Muscle of arm (tissue), 12 donors: Measurements from ENCODE around the gene SGSH. TPM values are rescaled to one million over a fixed set of nuclear protein-coding genes. Genes with fewer than 3 reads are reported as not detected.
"Not testable (repeated sequence)": the region's sequence is repeated elsewhere in the genome, so short reads cannot be mapped to it uniquely, and the experiment has no call there.

Source experiments
- DNase-seq: peaks from one replicate; pipeline ENCODE4 v3.0.0-alpha.2; 2013
- polyA plus RNA-seq, 12 donors: library from polyadenylated mRNA; unstranded; fragments of 120-200 nt; gene quantifications; one replicate each; pipeline ENCODE4 v1.2.1, GENCODE V29; 2013; ENCODE audit not compliant: insufficient read length in 12 of 12

The SGSH gene
- polyA plus RNA-seq, 12 donors, result 16.9 to 36.6 (median 19.9) TPM; not detected in 1

GRCh38 chr17:80256034-80256350 is 35.9 kb upstream of the SGSH start:
- no peak for DNase-seq

- no peak for DNase-seq
Measured at GRCh38 chr17:80254396-80255251, 34.5 kb upstream of the SGSH start.

- DNase-seq, result no peak
Measured at GRCh38 chr17:80253631-80254395, 33.7 kb upstream of the SGSH start.

- DNase-seq, result no peak
Measured at GRCh38 chr17:80252871-80253270, 32.7 kb upstream of the SGSH start.

- no peak for DNase-seq
Measured at GRCh38 chr17:80251966-80252365, 31.8 kb upstream of the SGSH start.

GRCh38 chr17:80248894-80249710 is 29.0 kb upstream of the SGSH start:
- no peak for DNase-seq

GRCh38 chr17:80248001-80248893 is 28.1 kb upstream of the SGSH start:
- no peak for DNase-seq

GRCh38 chr17:80247561-80247960 is 27.4 kb upstream of the SGSH start:
- DNase-seq, result no peak

GRCh38 chr17:80246726-80247125 is 26.6 kb upstream of the SGSH start:
- DNase-seq, result no peak

GRCh38 chr17:80246266-80246681 is 26.1 kb upstream of the SGSH start:
- no peak for DNase-seq

- DNase-seq, result no peak
Measured at GRCh38 chr17:80245566-80246265, 25.6 kb upstream of the SGSH start.

- DNase-seq, result no peak
Measured at GRCh38 chr17:80244871-80245509, 24.9 kb upstream of the SGSH start.

GRCh38 chr17:80244448-80244847 is 24.3 kb upstream of the SGSH start:
- DNase-seq, result not testable (repeated sequence)

- no peak for DNase-seq
Measured at GRCh38 chr17:80243526-80244433, 23.6 kb upstream of the SGSH start.

GRCh38 chr17:80242505-80242904 is 22.4 kb upstream of the SGSH start:
- DNase-seq, result no peak

- DNase-seq, result no peak
Measured at GRCh38 chr17:80237386-80237785, 17.3 kb upstream of the SGSH start.

- DNase-seq, result no peak
Measured at GRCh38 chr17:80236911-80237310, 16.8 kb upstream of the SGSH start.

GRCh38 chr17:80233202-80233601 is 13.1 kb upstream of the SGSH start:
- no peak for DNase-seq

GRCh38 chr17:80232438-80232837 is 12.3 kb upstream of the SGSH start:
- DNase-seq, result no peak
